ENCODE data around the gene FPGS. TPM values are rescaled to one million over a fixed set of nuclear protein-coding genes. Genes with fewer than 3 reads are reported as not detected.
"Not testable (repeated sequence)": the region's sequence is repeated elsewhere in the genome, so short reads cannot be mapped to it uniquely, and the experiment has no call there.

Gene FPGS
- total RNA-seq, 1 donor = 98.1 TPM

- Histone ChIP-seq H3K4me1 (ENCODE audit: insufficient read depth, low read length) (peaks cover 59% of the 10 kb centered on the region), H3K27ac (ENCODE audit: low read depth, low read length) (peak overlapping the region; percentile 98), H3K79me2 (ENCODE audit: insufficient read depth, low read length) (peaks cover 73% of the 10 kb centered on the region), H3K4me3 (ENCODE audit: insufficient read depth, low read length) (no peak overlapping the region), H3K9me3 (ENCODE audit: low read depth, low read length) (no peaks in the 10 kb centered on the region), H3K27me3 (ENCODE audit: insufficient read depth, low read length) (no peaks in the 10 kb centered on the region), H2AFZ (ENCODE audit: low read length) (no peak overlapping the region), H3K36me3 (ENCODE audit: insufficient read depth, low read length) (peaks cover 34% of the 10 kb centered on the region), H4K20me1 (ENCODE audit: insufficient read depth, low read length) (no peaks in the 10 kb centered on the region), H3K4me2 (ENCODE audit: insufficient read depth, low read length) (no peak overlapping the region)
- TF ChIP-seq CTCF (IDR thresholded peaks at IDR 0.05; ENCODE audit: extremely low read depth, low read depth, low read length) = no peak
- DNase-seq (ENCODE audit: insufficient read length, low spot score, missing footprints) = peak; percentile 88
Measured at GRCh38 chr9:127833555-127833954, 30.9 kb downstream of the FPGS start.

- Histone ChIP-seq H3K4me3 (ENCODE audit: insufficient read depth, low read length) (peak overlapping the region; percentile 39), H4K20me1 (ENCODE audit: insufficient read depth, low read length) (no peaks in the 10 kb centered on the region), H3K79me2 (ENCODE audit: insufficient read depth, low read length) (peaks cover 68% of the 10 kb centered on the region), H3K4me1 (ENCODE audit: insufficient read depth, low read length) (peaks cover 73% of the 10 kb centered on the region), H3K36me3 (ENCODE audit: insufficient read depth, low read length) (peaks cover 38% of the 10 kb centered on the region), H3K27me3 (ENCODE audit: insufficient read depth, low read length) (no peaks in the 10 kb centered on the region), H2AFZ (ENCODE audit: low read length) (peak overlapping the region; percentile 29), H3K27ac (ENCODE audit: low read depth, low read length) (peak overlapping the region; percentile 98), H3K9me3 (ENCODE audit: low read depth, low read length) (no peaks in the 10 kb centered on the region), H3K4me2 (ENCODE audit: insufficient read depth, low read length) (peak overlapping the region; percentile 51)
- TF ChIP-seq CTCF (IDR thresholded peaks at IDR 0.05; ENCODE audit: extremely low read depth, low read depth, low read length) = no peak
- DNase-seq (ENCODE audit: insufficient read length, low spot score, missing footprints) = peak; percentile 96
Measured at GRCh38 chr9:127835991-127836516, 33.4 kb downstream of the FPGS start.

- H3K27ac ChIP-seq (ENCODE audit: low read depth, low read length) = peak overlapping the region; percentile 98
- H3K4me3 ChIP-seq (ENCODE audit: insufficient read depth, low read length) = peak overlapping the region; percentile 39
- not testable (repeated sequence) for H4K20me1 ChIP-seq (ENCODE audit: insufficient read depth, low read length); H3K9me3 ChIP-seq (ENCODE audit: low read depth, low read length); H3K27me3 ChIP-seq (ENCODE audit: insufficient read depth, low read length); H2AFZ ChIP-seq (ENCODE audit: low read length)
- peaks cover 43% of the 10 kb centered on the region for H3K36me3 ChIP-seq (ENCODE audit: insufficient read depth, low read length)
- peak overlapping the region; percentile 51 for H3K4me2 ChIP-seq (ENCODE audit: insufficient read depth, low read length)
- peak; percentile 49 for DNase-seq (ENCODE audit: insufficient read length, low spot score, missing footprints)
- peaks cover 69% of the 10 kb centered on the region for H3K79me2 ChIP-seq (ENCODE audit: insufficient read depth, low read length)
- peaks cover 73% of the 10 kb centered on the region for H3K4me1 ChIP-seq (ENCODE audit: insufficient read depth, low read length)
Measured at GRCh38 chr9:127836561-127836960, 33.9 kb downstream of the FPGS start.

GRCh38 chr9:127837346-127837745, 34.7 kb downstream of the FPGS start:
- H3K36me3 ChIP-seq (ENCODE audit: insufficient read depth, low read length) = peaks cover 49% of the 10 kb centered on the region
- no peaks in the 10 kb centered on the region for H4K20me1 ChIP-seq (ENCODE audit: insufficient read depth, low read length)
- H3K27me3 ChIP-seq (ENCODE audit: insufficient read depth, low read length) = no peaks in the 10 kb centered on the region
- peak; percentile 45 for DNase-seq (ENCODE audit: insufficient read length, low spot score, missing footprints)
- peaks cover 72% of the 10 kb centered on the region for H3K79me2 ChIP-seq (ENCODE audit: insufficient read depth, low read length)
- no peaks in the 10 kb centered on the region for H3K9me3 ChIP-seq (ENCODE audit: low read depth, low read length)
- no peak for TF ChIP-seq CTCF (IDR thresholded peaks at IDR 0.05; ENCODE audit: extremely low read depth, low read depth, low read length)
- no peak overlapping the region for H2AFZ ChIP-seq (ENCODE audit: low read length)
- H3K4me2 ChIP-seq (ENCODE audit: insufficient read depth, low read length) = peak overlapping the region; percentile 73
- no peak overlapping the region for H3K4me3 ChIP-seq (ENCODE audit: insufficient read depth, low read length)
- peaks cover 67% of the 10 kb centered on the region for H3K4me1 ChIP-seq (ENCODE audit: insufficient read depth, low read length)
- peak overlapping the region; percentile 98 for H3K27ac ChIP-seq (ENCODE audit: low read depth, low read length)

All from osteoblast (primary cell).